A549 (cell line): ENCODE results near the gene LGI1. TPM values are rescaled to one million over a fixed set of nuclear protein-coding genes. Genes with fewer than 3 reads are reported as not detected.
"Not testable (repeated sequence)": the region's sequence is repeated elsewhere in the genome, so short reads cannot be mapped to it uniquely, and the experiment has no call there.

Experiments used
- ATAC-seq, 2 experiments: fragments of 200-7000 bp in 1 of 2; fragments of >200 bp in 1 of 2; cut with Nextera tagmentation in 1 of 2; cut with Tn5 transposase in 1 of 2; 3 replicates each; pipeline versions ENCODE4 v1.8.0 to v1.9.1; 2018 to 2020; ENCODE audit warnings: mild to moderate bottlenecking in 1 of 2, moderate library complexity in 1 of 2
- CTCF ChIA-PET: fragments of 300-600 bp; sonication (Branson Sonifier 250); formaldehyde crosslinking; extraction: SDS; loops from one replicate; lab custom pipeline; 2021; ENCODE audit warnings: antibody characterized with exemption, inconsistent platforms; lab: Yijun Ruan, JAX
- POLR2A ChIA-PET: fragments of 350-600 bp; formaldehyde crosslinking; extraction: SDS; loops from one replicate; lab custom pipeline; 2021; ENCODE audit warnings: antibody characterized with exemption, inconsistent platforms; lab: Yijun Ruan, JAX
- DNase-seq, 2 experiments: peaks; one replicate each; pipeline versions ENCODE4 v3.0.0 to v3.0.0-alpha.2; 2011 to 2016; ENCODE audit warnings: low read depth in 1 of 2, low spot score in 1 of 2
- FAIRE-seq: peaks from 2 replicates; lab custom pipeline; 2011; peaks lifted over from hg19 to GRCh38; lab: Jason Lieb, UNC
- H3K27ac ChIP-seq, 2 experiments: fragments of >200 bp; sonication (Bioruptor Twin); formaldehyde crosslinking; 3 replicates each; pipeline ENCODE4 v1.5.1; 2016 to 2017
- H3K4me1 ChIP-seq: fragments of >200 bp; sonication (Bioruptor Twin); formaldehyde crosslinking; 3 replicates; pipeline ENCODE4 v1.6.1; 2016
- H3K4me2 ChIP-seq: fragments of >200 bp; sonication (Bioruptor Twin); formaldehyde crosslinking; 3 replicates; pipeline ENCODE4 v1.6.1; 2016
- H3K4me3 ChIP-seq: fragments of >200 bp; sonication (Bioruptor Twin); formaldehyde crosslinking; 3 replicates; pipeline ENCODE4 v1.5.1; 2016
- H3K9me3 ChIP-seq: fragments of >200 bp; sonication (Bioruptor Twin); formaldehyde crosslinking; 3 replicates; pipeline ENCODE4 v1.6.1; 2016
- BHLHE40 ChIP-seq: IDR thresholded peaks from 2 replicates; pipeline ENCODE4 v1.6.1; 2012; ENCODE audit warnings: low read depth, low read length, inconsistent platforms
- CBX8 ChIP-seq: fragments of 200-600 bp; sonication (generic); IDR thresholded peaks from 2 replicates; pipeline ENCODE4 v1.6.1; 2016
- CHD2 ChIP-seq: fragments of 150-350 bp; IDR thresholded peaks from 2 replicates; pipeline ENCODE4 v1.6.1; 2014; ENCODE audit warnings: low read length; ENCODE audit not compliant: partially characterized antibody
- EHF ChIP-seq: fragments of 250-450 bp; sonication (Bioruptor Pico); IDR thresholded peaks from 2 replicates; pipeline ENCODE4 v1.5.0; 2020; ENCODE audit warnings: mild to moderate bottlenecking
- EHMT2 ChIP-seq: fragments of 200-600 bp; sonication (generic); IDR thresholded peaks from 2 replicates; pipeline ENCODE4 v1.6.1; 2016; ENCODE audit warnings: antibody characterized with exemption, low read depth, mild to moderate bottlenecking, moderate library complexity
- EP300 ChIP-seq, 2 experiments: fragments of >200 bp; sonication (Bioruptor Twin); formaldehyde crosslinking; IDR thresholded peaks; 2 replicates in 1 of 2; 3 replicates in 1 of 2; pipeline ENCODE4 v1.6.1; 2016 to 2017
- FOSB ChIP-seq: fragments of 250-450 bp; sonication (Bioruptor Pico); IDR thresholded peaks from 2 replicates; pipeline ENCODE4 v1.5.0; 2020; ENCODE audit warnings: mild to moderate bottlenecking, moderate library complexity
- FOXS1 ChIP-seq: fragments of 250-450 bp; sonication (Bioruptor Pico); IDR thresholded peaks from 2 replicates; pipeline ENCODE4 v1.5.0; 2020; ENCODE audit warnings: mild to moderate bottlenecking, moderate library complexity
- HEYL ChIP-seq: fragments of 250-450 bp; sonication (Bioruptor Pico); IDR thresholded peaks from 2 replicates; pipeline ENCODE4 v1.8.0; 2021; ENCODE audit warnings: mild to moderate bottlenecking, moderate library complexity
- HOXB13 ChIP-seq: fragments of 250-450 bp; sonication (Bioruptor Pico); IDR thresholded peaks from 2 replicates; pipeline ENCODE4 v1.5.0; 2020; ENCODE audit warnings: low read depth, mild to moderate bottlenecking, moderate library complexity
- JUN ChIP-seq, 2 experiments: fragments of >200 bp; sonication (Bioruptor Twin); formaldehyde crosslinking; IDR thresholded peaks; 2 replicates in 1 of 2; 3 replicates in 1 of 2; pipeline ENCODE4 v1.6.1; 2016 to 2017
- MAFK ChIP-seq: fragments of 450-650 bp; IDR thresholded peaks from 2 replicates; pipeline ENCODE4 v1.6.1; 2014; ENCODE audit not compliant: partially characterized antibody
- MAZ ChIP-seq: fragments of 150-350 bp; IDR thresholded peaks from 2 replicates; pipeline ENCODE4 v1.6.1; 2014; ENCODE audit warnings: antibody characterized with exemption, low read depth, low read length, borderline replicate concordance
- MYC ChIP-seq: IDR thresholded peaks from 2 replicates; pipeline ENCODE4 v1.6.1; 2012; ENCODE audit warnings: mild to moderate bottlenecking, inconsistent platforms, low read length, improper control_type of control experiment, borderline replicate concordance
- NR3C1 ChIP-seq: fragments of >200 bp; sonication (Bioruptor Twin); formaldehyde crosslinking; IDR thresholded peaks from 3 replicates; pipeline ENCODE4 v1.6.1; 2017
- RARB ChIP-seq: fragments of 250-450 bp; sonication (Bioruptor Pico); IDR thresholded peaks from 2 replicates; pipeline ENCODE4 v1.8.0; 2021; ENCODE audit warnings: mild to moderate bottlenecking, moderate library complexity
- RCOR1 ChIP-seq: fragments of 150-350 bp; IDR thresholded peaks from 2 replicates; pipeline ENCODE4 v1.6.1; 2014; ENCODE audit warnings: antibody characterized with exemption, low read length, low read depth
- RFX5 ChIP-seq: fragments of 450-650 bp; IDR thresholded peaks from 2 replicates; pipeline ENCODE4 v1.7.1; 2014; ENCODE audit warnings: antibody characterized with exemption, mild to moderate bottlenecking, moderate library complexity
- RNF2 ChIP-seq: fragments of 200-600 bp; sonication (generic); IDR thresholded peaks from 2 replicates; pipeline ENCODE4 v1.6.1; 2016; ENCODE audit warnings: low read depth, mild to moderate bottlenecking, antibody characterized with exemption, moderate library complexity, borderline replicate concordance
- ZC3H11A ChIP-seq: fragments of 450-650 bp; IDR thresholded peaks from 2 replicates; pipeline ENCODE4 v1.6.1; 2014; ENCODE audit warnings: antibody characterized with exemption, mild to moderate bottlenecking
- ZFP36 ChIP-seq: fragments of 450-650 bp; IDR thresholded peaks from 2 replicates; pipeline ENCODE4 v1.6.1; 2014; ENCODE audit warnings: borderline replicate concordance; ENCODE audit not compliant: partially characterized antibody
- WGBS: methylation state at CpG from one replicate; pipeline ENCODE4 v1.1.6; 2017; ENCODE audit errors: missing lambda C conversion rate; 5-methylcytosine and 5-hydroxymethylcytosine counted together
- polyA plus RNA-seq, 4 experiments: library from polyadenylated mRNA; depleted of rRNA in 3 of 4; stranded (reverse); fragments of >200 nt; fragmentation: RNase III in 1 of 4; extraction: RNeasy Plus Mini Kit Qiagen cat#74134 plus additional on column Dnase treatment in 1 of 4; gene quantifications; 2 replicates in 3 of 4; 3 replicates in 1 of 4; pipeline ENCODE4 v1.2.3, GENCODE V29; 2011 to 2017
- TF ChIP-seq, protein P1 (sequence below): fragments of >200 bp; sonication (Bioruptor Twin); formaldehyde crosslinking; IDR thresholded peaks from 3 replicates; pipeline ENCODE4 v1.6.1; 2016
- TF ChIP-seq, protein P2 (sequence below): IDR thresholded peaks from 2 replicates; pipeline ENCODE4 v1.6.1; 2012
- TF ChIP-seq, protein P3 (sequence below): IDR thresholded peaks from 2 replicates; pipeline ENCODE4 v1.6.1; 2012; ENCODE audit warnings: low read depth, borderline replicate concordance
- TF ChIP-seq, protein P4 (sequence below): fragments of 150-350 bp; IDR thresholded peaks from 2 replicates; pipeline ENCODE4 v1.6.1; 2014; ENCODE audit warnings: low read depth, mild to moderate bottlenecking, low read length
- TF ChIP-seq, protein P5 (sequence below): fragments of 250-450 bp; sonication (Bioruptor Pico); IDR thresholded peaks from 2 replicates; pipeline ENCODE4 v1.5.0; 2020; ENCODE audit warnings: low read depth, mild to moderate bottlenecking, moderate library complexity

The LGI1 gene
- polyA plus RNA-seq, 2 of the 4 experiments (the other 2 are of a cell fraction), result not detected

DNA sequence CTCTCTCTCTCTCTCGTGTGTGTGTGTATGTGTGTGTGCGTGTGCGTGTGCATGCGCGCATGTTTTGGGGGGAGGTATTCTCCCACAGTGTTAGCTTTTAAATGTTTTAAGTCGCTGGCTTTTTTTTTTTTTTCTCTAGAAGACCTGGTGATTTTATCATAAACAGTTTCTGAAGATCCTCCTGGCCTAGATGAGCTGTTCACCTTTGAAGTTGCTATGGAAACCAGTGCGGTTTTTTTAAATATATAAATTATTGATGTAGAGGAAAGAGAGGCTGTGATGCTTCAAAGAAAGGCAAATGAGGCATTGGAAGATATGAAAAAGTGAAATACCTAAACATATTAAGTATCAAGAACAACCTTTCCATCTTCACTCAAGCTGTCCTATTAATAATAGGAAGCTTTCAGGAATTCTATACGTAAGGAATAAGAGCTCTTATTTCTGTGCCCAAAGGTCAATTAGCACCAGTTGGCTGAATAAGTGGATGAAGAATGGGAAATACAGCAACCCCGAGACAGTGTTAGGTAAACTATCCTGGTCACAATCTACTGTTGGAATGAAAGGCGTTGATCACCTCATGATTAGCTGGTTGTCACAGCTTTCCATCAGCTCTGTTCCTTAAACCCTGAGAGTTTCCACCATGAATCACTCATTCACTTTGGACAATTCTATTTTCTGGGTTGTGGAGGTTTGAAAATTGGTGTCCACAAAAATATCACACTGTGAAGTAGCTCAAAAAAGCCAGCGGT is 69.5 kb downstream of the LGI1 start:
- DNase-seq (no peak), ATAC-seq (no peak), FAIRE-seq (no peak)
- no peaks in the 10 kb centered on the region for H3K4me1 ChIP-seq
- no peak overlapping the region for H3K27ac ChIP-seq
- TF ChIP-seq CHD2 (no peak), RFX5 (no peak), CBX8 (no peak), ZFP36 (no peak), JUN (IDR thresholded peaks at IDR 0.05) (no peak), HEYL (CRISPR knock-in tag) (no peak), NR3C1 (no peak), ZC3H11A (no peak), HOXB13 (CRISPR knock-in tag) (no peak), BHLHE40 (no peak), EHMT2 (no peak)
- TF ChIP-seq, protein P1, sequence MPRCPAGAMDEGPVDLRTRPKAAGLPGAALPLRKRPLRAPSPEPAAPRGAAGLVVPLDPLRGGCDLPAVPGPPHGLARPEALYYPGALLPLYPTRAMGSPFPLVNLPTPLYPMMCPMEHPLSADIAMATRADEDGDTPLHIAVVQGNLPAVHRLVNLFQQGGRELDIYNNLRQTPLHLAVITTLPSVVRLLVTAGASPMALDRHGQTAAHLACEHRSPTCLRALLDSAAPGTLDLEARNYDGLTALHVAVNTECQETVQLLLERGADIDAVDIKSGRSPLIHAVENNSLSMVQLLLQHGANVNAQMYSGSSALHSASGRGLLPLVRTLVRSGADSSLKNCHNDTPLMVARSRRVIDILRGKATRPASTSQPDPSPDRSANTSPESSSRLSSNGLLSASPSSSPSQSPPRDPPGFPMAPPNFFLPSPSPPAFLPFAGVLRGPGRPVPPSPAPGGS, result no peak
- TF ChIP-seq, protein P2, sequence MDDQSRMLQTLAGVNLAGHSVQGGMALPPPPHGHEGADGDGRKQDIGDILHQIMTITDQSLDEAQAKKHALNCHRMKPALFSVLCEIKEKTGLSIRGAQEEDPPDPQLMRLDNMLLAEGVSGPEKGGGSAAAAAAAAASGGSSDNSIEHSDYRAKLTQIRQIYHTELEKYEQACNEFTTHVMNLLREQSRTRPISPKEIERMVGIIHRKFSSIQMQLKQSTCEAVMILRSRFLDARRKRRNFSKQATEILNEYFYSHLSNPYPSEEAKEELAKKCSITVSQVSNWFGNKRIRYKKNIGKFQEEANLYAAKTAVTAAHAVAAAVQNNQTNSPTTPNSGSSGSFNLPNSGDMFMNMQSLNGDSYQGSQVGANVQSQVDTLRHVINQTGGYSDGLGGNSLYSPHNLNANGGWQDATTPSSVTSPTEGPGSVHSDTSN, result no peak
- TF ChIP-seq, protein P3, sequence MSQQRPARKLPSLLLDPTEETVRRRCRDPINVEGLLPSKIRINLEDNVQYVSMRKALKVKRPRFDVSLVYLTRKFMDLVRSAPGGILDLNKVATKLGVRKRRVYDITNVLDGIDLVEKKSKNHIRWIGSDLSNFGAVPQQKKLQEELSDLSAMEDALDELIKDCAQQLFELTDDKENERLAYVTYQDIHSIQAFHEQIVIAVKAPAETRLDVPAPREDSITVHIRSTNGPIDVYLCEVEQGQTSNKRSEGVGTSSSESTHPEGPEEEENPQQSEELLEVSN, result no peak
- H3K4me3 ChIP-seq, result no peak overlapping the region
- ChIA-PET POLR2A (no interaction called here), CTCF (interaction anchor here (1.2 to 1.9 kb wide), 4 partner anchors 11 to 493 kb away, joined by 3 to 6 read pairs (median 4); no protein-coding TSS in a partner anchor)
- 72% methylated on average over 11 of the region's 11 CpGs for WGBS
- no peaks in the 10 kb centered on the region for H3K9me3 ChIP-seq
- no peak overlapping the region for H3K4me2 ChIP-seq

DNA sequence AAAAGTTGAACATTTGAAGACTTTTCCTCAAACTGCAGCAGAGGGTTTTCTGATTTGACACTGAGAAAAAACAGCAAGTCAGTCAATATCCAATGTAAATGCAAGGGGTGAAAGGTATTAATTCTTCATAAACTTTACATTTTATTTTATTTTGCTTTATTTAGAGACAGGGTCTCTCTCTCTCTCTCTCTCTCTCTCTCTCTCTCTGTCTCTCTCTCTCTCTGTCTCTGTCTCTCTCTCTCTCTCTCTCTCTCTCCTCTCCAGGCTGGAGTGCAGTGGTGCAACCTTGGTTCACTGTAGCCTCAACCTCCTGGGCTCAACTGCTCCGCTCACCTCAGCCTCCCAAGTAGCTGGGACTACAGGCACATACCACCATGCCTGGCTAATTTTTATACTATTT is 73.3 kb downstream of the LGI1 start:
- H3K27ac ChIP-seq, DNase-seq, H3K4me2 ChIP-seq, H3K4me3 ChIP-seq, CTCF ChIA-PET, H3K4me1 ChIP-seq, FAIRE-seq, ATAC-seq, H3K9me3 ChIP-seq, POLR2A ChIA-PET: not testable (repeated sequence)
- WGBS, result 88% methylated on average over 1 of the region's 1 CpG

DNA sequence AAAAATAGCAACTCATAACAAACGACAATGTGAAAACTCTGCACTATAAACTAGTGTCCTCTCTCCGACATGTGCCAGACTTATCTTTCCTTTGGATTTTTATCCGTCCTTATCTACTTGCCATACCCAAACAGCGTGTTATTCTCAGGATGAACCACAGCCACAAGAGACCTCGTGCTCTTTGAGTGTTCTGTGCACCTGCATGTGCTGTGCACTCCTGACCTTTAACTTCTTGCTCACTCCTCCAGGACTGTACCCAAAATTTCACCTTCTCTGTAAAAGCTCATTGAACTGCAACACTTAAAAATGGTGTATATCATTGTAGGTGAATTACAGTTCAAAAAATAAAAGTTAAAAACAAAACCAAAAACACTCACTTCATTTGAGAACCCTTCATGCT is 78.0 kb downstream of the LGI1 start:
- Histone ChIP-seq H3K9me3 (peaks cover 4% of the 10 kb centered on the region; the same call in 1 of the 3 replicates), H3K4me1 (no peaks in the 10 kb centered on the region), H3K4me3 (no peak overlapping the region), H3K27ac (no peak overlapping the region), H3K4me2 (no peak overlapping the region)
- WGBS, result 39% methylated on average over 5 of the region's 5 CpGs
- ATAC-seq (no peak), FAIRE-seq (no peak), DNase-seq (no peak)
- ChIA-PET CTCF (interaction anchor here (1.9 kb wide), 1 partner anchor 14 kb away, joined by 6 read pairs; no protein-coding TSS in a partner anchor), POLR2A (no interaction called here)
- TF ChIP-seq FOSB (CRISPR knock-in tag) (no peak), RARB (CRISPR knock-in tag) (no peak), RCOR1 (no peak), MAFK (no peak), FOXS1 (CRISPR knock-in tag) (no peak), EP300 (IDR thresholded peaks at IDR 0.05) (no peak), RNF2 (no peak), HEYL (CRISPR knock-in tag) (no peak), MYC (no peak), MAZ (no peak), HOXB13 (CRISPR knock-in tag) (no peak), EHF (CRISPR knock-in tag) (no peak), JUN (IDR thresholded peaks at IDR 0.05) (no peak)
- TF ChIP-seq, protein P4, sequence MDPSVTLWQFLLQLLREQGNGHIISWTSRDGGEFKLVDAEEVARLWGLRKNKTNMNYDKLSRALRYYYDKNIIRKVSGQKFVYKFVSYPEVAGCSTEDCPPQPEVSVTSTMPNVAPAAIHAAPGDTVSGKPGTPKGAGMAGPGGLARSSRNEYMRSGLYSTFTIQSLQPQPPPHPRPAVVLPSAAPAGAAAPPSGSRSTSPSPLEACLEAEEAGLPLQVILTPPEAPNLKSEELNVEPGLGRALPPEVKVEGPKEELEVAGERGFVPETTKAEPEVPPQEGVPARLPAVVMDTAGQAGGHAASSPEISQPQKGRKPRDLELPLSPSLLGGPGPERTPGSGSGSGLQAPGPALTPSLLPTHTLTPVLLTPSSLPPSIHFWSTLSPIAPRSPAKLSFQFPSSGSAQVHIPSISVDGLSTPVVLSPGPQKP, result no peak
- TF ChIP-seq, protein P5, sequence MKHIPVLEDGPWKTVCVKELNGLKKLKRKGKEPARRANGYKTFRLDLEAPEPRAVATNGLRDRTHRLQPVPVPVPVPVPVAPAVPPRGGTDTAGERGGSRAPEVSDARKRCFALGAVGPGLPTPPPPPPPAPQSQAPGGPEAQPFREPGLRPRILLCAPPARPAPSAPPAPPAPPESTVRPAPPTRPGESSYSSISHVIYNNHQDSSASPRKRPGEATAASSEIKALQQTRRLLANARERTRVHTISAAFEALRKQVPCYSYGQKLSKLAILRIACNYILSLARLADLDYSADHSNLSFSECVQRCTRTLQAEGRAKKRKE (CRISPR knock-in tag), result no peak
